Fibroblast of lung (primary cell): Measurements from ENCODE around the gene KIRREL3.

Experiments used
- CTCF ChIP-seq, 2 donors: IDR thresholded peaks in 1 of 2; conservative IDR thresholded peaks in 1 of 2; 1 replicate in 1 of 2; 2 replicates in 1 of 2; pipeline ENCODE4 v1.5.1; 2011 to 2012; ENCODE audit warnings: low read length in 2 of 2, control low read depth in 1 of 2, inconsistent platforms in 1 of 2, low read depth in 1 of 2, mild to moderate bottlenecking in 1 of 2
- EZH2 ChIP-seq: IDR thresholded peaks from 2 replicates; pipeline ENCODE4 v1.5.1; 2012; ENCODE audit warnings: low read length, control low read depth, mild to moderate bottlenecking; ENCODE audit errors: missing control alignments

DNA sequence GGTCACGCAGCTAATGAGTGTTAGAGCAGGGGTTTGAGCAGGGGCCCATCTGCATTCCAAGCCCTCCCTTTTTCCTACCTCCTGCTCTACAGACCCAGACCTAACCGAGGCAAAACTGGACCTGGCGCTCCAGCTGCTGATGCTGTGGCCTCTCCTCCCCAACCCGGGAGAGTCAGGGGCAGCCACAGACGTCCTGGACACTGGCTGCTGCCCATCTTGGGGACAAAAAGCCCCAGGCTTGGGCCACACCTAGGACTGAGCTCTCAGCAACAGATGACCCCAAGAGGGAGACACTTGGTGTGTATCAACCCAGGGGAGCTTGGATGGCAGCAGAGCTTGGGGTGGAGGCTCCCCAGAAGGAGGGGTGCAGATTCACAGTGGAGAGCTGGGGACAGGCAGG lies 472.5 kb downstream of the KIRREL3 start:
- no peak for TF ChIP-seq EZH2
- no peak for TF ChIP-seq CTCF (conservative IDR thresholded peaks at IDR 0.05 in 1 of 2, IDR thresholded peaks at IDR 0.05 in 1 of 2; ENCODE audit: low read depth in 1 of 2, low read length in 2 of 2)
